Astrocyte (in vitro differentiated cells and primary cell): ENCODE data around the gene NR6A1.

Source experiments
- CTCF ChIP-seq: IDR thresholded peaks from 2 replicates; pipeline ENCODE4 v1.5.1; 2011; ENCODE audit warnings: low read depth, mild to moderate bottlenecking, inconsistent platforms, low read length, moderate library complexity; ENCODE audit not compliant: insufficient read depth
- EZH2 ChIP-seq: IDR thresholded peaks from 2 replicates; pipeline ENCODE4 v1.6.1; 2012; ENCODE audit warnings: mild to moderate bottlenecking, low read length, inconsistent platforms; ENCODE audit not compliant: insufficient read depth

- TF ChIP-seq EZH2 = no peak
- no peak for TF ChIP-seq CTCF
These were observed 16.1 kb downstream of the NR6A1 start for GRCh38 chr9:124755061-124755460.
